ENCODE data around the gene RAB7A.

- TF ChIP-seq CTCF (IDR thresholded peaks at IDR 0.05; ENCODE audit: insufficient read depth, low read depth, low read length) = no peak
- TF ChIP-seq EZH2 (IDR thresholded peaks at IDR 0.05; ENCODE audit: insufficient read depth, low read length) = no peak
These were observed 62.4 kb downstream of the RAB7A start for GRCh38 chr3:128788268-128788869.

All from astrocyte (in vitro differentiated cells and primary cell).